Ramos (cell line): ENCODE data around the gene CPNE2.
"Not testable (repeated sequence)": the region's sequence is repeated elsewhere in the genome, so short reads cannot be mapped to it uniquely, and the experiment has no call there.

Experiments
- in situ Hi-C: fragments of 300-500 bp; cut with MboI; formaldehyde crosslinking; loops from one replicate; pipeline ENCODE4 v1.14.3; 2022; ENCODE audit warnings: low sequenced_read_pairs; ENCODE audit not compliant: unreplicated experiment

The CPNE2 gene

GRCh38 chr16:57094911-57095310 is 2.5 kb downstream of the CPNE2 start:
- in situ Hi-C loops, result no loop called here

- in situ Hi-C loops, result no loop called here
Observed at GRCh38 chr16:57096192-57096591, 3.8 kb downstream of the CPNE2 start.

GRCh38 chr16:57096793-57097192 is 4.4 kb downstream of the CPNE2 start:
- in situ Hi-C loops, result no loop called here

- in situ Hi-C loops, result no loop called here
Observed at GRCh38 chr16:57098188-57098841, 5.9 kb downstream of the CPNE2 start.

GRCh38 chr16:57099965-57100364 is 7.6 kb downstream of the CPNE2 start:
- in situ Hi-C loops, result not testable (repeated sequence)

GRCh38 chr16:57100445-57100844 is 8.1 kb downstream of the CPNE2 start:
- in situ Hi-C loops, result no loop called here

GRCh38 chr16:57102888-57103851 is 10.8 kb downstream of the CPNE2 start:
- in situ Hi-C loops, result no loop called here

GRCh38 chr16:57104706-57105105 is 12.3 kb downstream of the CPNE2 start:
- in situ Hi-C loops, result no loop called here

GRCh38 chr16:57105184-57105583 is 12.8 kb downstream of the CPNE2 start:
- in situ Hi-C loops, result no loop called here

GRCh38 chr16:57106767-57107166 is 14.4 kb downstream of the CPNE2 start:
- in situ Hi-C loops, result no loop called here

- in situ Hi-C loops, result no loop called here
Observed at GRCh38 chr16:57107321-57107922, 15.0 kb downstream of the CPNE2 start.

GRCh38 chr16:57108432-57108831 is 16.0 kb downstream of the CPNE2 start:
- in situ Hi-C loops, result no loop called here

- in situ Hi-C loops, result not testable (repeated sequence)
Observed at GRCh38 chr16:57109259-57110105, 17.1 kb downstream of the CPNE2 start.

- in situ Hi-C loops, result no loop called here
Observed at GRCh38 chr16:57110937-57111336, 18.6 kb downstream of the CPNE2 start.

- in situ Hi-C loops, result no loop called here
Observed at GRCh38 chr16:57111420-57111819, 19.0 kb downstream of the CPNE2 start.

- in situ Hi-C loops, result no loop called here
Observed at GRCh38 chr16:57112403-57113041, 20.1 kb downstream of the CPNE2 start.

- in situ Hi-C loops, result no loop called here
Observed at GRCh38 chr16:57113042-57113453, 20.7 kb downstream of the CPNE2 start.

- in situ Hi-C loops, result no loop called here
Observed at GRCh38 chr16:57113664-57114063, 21.3 kb downstream of the CPNE2 start.

GRCh38 chr16:57115168-57115513 is 22.8 kb downstream of the CPNE2 start:
- in situ Hi-C loops, result no loop called here
